GM21576 (cell line): ENCODE measurements around the gene STRBP.
"Not testable (repeated sequence)": the region's sequence is repeated elsewhere in the genome, so short reads cannot be mapped to it uniquely, and the experiment has no call there.

Experiments
- ATAC-seq: cut with Tn5 transposase; IDR thresholded peaks from one replicate; pipeline ENCODE4 v1.9.1; 2021; ENCODE audit warnings: mild to moderate bottlenecking, moderate library complexity; ENCODE audit not compliant: unreplicated experiment

The STRBP gene

GRCh38 chr9:123268465-123269259 is at the start of gene STRBP:
Gene STRBP, minus strand, starts transcription at chr9:123268586. Its CDS starts 84,452 bp downstream, at chr9:123184134.
- peak; percentile 83 for ATAC-seq

GRCh38 chr9:123316053-123316718 is 47.8 kb upstream of the STRBP start:
- ATAC-seq = no peak

GRCh38 chr9:123315635-123316034 is 47.2 kb upstream of the STRBP start:
- no peak for ATAC-seq

- no peak for ATAC-seq
Observed at GRCh38 chr9:123314617-123315016, 46.2 kb upstream of the STRBP start.

DNA sequence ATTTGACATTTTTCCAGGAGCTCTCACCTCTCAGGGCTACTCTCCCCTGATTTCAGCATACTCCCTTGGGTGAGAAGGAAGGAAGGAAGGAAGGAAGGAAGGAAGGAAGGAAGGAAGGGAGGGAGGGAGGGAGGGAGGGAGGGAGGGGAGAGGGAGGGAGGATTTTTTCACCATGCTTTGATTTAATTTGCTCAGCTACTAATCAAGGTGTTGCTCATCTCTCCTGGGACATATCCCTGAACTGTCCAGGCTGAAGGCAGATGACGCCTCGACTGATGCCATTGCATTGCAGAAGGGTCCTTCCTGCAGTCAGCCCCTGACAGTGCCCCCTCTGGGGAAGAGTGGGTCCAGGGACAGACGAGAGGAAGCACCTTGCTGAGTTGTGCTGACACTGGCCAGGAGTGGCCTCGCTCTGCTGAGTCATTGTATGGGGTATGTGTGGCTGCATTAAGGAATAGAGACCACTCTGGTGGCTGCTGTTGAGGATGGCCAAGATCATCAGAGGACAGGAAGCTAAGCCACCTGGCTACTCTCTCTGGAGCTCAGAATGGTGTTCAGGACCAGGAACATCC is 44.0 kb upstream of the STRBP start:
- no peak for ATAC-seq

GRCh38 chr9:123311250-123311752 is 42.9 kb upstream of the STRBP start:
- no peak for ATAC-seq

- no peak for ATAC-seq
Observed at GRCh38 chr9:123310551-123311249, 42.3 kb upstream of the STRBP start.

- ATAC-seq = no peak
Observed at GRCh38 chr9:123309611-123310010, 41.2 kb upstream of the STRBP start.

DNA sequence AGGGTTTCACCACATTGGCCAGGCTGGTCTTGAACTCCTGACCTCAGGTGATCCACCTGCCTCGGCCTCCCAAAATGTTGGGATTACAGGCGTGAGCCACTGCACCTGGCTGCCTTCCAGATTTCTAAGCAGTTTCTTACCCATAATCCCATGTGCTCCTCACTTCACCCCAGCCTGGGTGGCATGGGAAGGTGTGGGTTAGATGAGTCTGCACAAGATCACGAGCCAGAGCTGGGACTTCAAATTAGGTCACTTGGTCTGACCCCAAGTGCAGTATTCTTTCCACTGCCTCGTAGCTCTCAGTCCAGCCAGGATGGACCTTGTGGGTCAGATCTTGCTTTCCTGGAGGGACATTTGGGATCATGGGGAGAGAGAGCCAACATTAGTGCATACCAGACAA is 37.5 kb upstream of the STRBP start:
- ATAC-seq = no peak

- no peak for ATAC-seq
Observed at GRCh38 chr9:123304340-123304691, 35.9 kb upstream of the STRBP start.

- no peak for ATAC-seq
Observed at GRCh38 chr9:123302348-123303214, 34.2 kb upstream of the STRBP start.

DNA sequence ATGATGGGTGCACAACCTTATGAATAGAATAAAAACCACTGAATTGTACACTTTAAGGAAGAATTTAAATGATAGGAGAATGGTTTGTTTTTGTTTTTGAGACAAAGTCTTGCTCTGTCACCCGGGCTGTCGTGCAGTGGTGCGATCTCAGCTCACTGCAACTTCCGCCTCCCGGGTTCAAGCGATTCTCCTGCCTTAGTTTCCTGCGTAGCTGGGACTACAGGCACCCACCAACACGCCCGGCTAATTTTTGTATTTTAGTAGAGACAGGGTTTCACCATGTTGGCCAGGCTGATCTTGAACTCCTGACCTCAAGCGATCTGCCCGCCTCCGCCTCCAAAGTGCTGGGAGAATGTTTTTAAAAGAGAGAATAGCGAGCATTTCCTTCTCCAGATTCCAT is 33.5 kb upstream of the STRBP start:
- ATAC-seq = not testable (repeated sequence)

GRCh38 chr9:123300554-123300953 is 32.2 kb upstream of the STRBP start:
- ATAC-seq = no peak

- ATAC-seq = no peak
Observed at GRCh38 chr9:123299558-123300126, 31.3 kb upstream of the STRBP start.

DNA sequence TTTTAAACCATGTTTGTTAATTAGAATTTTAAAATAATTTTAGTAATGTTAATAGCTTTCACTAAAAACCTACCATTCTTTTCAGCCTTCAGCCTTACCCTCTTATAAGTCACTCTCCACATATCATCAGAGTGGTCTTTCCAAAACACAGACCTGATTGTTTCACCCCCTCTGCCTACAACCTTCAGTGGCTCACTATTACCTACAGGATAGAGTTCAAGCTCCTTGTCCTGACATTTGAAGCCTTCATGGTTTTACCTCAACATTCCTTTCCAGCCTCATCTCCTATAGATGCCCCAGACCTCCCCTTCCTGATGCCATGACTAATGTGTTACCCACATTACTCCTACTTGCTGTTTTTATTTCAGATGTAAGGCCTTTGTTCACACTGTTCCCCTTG is 27.8 kb upstream of the STRBP start:
- no peak for ATAC-seq

- no peak for ATAC-seq
Observed at GRCh38 chr9:123291736-123292135, 23.4 kb upstream of the STRBP start.

DNA sequence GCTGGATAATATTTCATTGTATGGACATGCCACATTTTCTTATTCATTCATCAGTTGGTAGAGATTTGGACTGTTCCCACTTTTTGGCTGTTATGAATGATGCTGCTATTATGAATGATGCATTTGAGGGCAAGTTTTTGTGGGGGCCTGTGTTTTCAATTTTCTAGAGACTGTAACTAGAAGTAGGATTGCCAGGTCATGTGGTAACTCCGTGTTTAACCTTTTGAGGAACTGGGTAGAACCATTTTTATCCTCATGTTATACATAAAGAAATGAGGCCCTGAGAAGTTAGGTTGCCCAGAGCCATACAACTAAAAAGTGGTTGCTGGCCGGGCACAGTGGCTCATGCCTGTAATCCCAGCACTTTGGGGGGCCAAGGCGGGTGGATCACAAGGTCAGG is 22.4 kb upstream of the STRBP start:
- ATAC-seq = no peak

- ATAC-seq = no peak
Observed at GRCh38 chr9:123287639-123288038, 19.3 kb upstream of the STRBP start.

DNA sequence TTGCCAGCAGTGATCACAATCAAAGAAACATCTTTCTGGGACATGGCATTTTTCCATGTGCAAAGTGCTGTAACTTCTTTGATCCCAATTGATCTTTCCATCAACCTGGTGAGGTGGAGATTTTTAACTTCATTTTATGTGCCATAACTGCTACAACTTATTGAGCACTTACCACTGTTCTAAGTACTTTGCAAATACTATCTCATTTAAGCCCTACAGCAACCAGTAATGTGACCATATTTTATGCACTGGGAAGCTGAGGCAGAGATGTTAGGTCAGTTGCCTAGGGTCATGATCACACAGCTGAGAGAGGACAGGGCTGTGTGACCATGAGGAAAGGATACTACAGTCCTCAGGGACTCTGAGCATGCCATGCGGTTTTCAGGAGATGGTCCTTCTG is 17.9 kb upstream of the STRBP start:
- ATAC-seq = no peak

- ATAC-seq = no peak
Observed at GRCh38 chr9:123284656-123285055, 16.3 kb upstream of the STRBP start.
